ENCODE data around the gene ELN.

The ELN gene

DNA sequence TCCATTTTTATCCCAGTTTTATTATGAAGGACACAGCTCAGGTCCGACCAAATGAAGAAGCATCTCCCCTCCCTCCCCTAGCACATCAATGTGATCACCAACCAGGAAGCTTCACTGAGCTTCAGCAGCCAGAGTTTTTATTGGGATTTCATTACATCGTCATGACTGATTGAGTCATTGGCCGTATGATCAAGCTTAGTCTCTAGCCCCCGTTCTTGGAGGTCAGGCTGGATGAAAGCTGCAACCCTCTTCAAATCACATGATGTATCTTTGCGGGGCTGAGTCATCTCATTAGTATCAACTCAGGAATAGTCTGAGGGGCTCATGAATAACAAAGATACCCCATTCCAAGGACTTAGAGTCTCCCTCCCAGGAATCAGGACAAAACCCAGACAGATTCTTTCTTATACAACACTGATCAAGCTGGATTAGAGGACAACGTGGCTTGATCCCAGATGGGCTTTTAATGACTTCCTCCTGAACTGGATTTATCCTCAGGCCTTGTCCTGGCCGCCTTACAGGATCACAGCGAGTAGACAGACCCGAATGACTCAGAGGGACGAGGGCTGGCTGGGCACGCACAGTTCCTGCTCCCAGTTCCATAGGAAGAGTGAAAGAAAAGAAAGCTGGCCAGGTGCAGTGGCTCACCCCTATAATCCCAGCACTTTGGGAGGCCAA is 70.1 kb downstream of the ELN start:
- DNase-seq = no peak

DNA sequence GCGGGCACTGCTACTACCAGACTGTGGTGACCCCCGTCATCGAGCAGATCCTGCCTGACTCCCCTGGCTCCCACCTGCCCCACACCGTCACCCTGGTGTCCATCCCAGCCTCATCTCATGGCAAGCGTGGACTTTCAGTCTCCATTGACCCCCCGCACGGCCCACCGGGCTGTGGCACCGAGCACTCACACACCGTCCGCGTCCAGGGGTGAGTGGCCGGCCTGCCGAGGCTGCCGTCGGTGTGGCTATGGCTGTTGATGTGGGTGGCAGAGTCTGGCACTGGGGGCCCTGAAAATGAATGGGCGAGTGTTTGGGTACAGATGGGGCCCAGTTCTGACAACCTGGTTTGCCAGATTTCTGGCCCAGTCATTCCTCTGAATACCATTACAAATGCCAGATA is 71.1 kb downstream of the ELN start:
- DNase-seq = no peak

DNA sequence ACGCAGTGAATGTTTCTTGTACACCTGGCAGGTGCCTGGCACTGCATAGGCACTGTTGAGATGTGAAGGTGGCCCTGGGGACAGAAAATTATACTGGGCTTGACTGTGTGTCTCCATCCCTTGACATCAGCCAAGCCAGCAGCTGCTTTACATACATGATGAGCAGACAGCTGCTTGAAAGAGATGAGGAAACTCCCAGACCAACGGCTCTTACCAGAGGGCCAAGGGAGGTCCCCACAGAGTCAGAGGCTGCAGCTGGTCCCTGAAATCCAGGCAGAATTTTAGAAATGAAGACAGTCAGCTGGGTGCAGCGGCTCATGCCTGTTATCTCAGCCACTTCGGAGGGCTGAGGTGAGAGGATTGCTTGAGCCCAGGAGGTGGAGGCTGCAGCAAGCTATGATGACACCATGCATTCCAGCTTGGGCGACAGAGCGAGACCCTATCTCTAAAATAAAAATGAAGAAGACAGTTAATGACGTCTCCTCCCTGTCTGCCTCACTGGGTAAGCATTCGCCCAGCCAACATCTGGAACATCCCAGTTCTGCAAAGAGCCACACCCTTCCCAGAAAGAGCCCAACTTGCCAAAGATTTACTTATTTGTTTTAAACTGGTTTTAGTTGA is 73.2 kb downstream of the ELN start:
- DNase-seq = no peak

DNA sequence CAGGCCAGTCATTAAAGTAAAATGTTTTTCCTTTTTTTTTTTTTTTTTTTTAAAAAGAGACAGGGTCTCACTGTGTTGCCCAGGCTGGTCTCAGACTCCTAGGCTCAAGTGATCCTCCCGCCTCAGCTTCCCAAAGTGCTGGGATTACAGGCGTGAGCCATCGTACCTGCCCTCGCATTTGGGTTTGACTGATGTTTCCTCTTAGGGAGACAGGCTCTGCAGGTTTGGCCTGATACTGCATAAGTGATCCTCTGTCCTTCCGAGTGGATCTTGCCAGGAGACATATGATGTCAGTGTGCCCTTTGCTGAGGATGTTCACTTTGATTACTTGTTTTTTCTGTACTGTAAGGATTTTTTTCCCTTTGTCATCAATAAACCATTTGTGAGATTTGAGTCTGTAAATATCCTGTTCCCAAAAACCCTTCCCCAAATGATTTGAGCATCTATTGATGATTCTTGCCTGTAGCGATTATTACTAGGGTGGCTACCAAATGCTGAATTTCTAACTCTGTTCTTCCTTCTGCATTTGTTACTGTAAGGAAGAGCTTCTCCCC is 75.3 kb downstream of the ELN start:
- DNase-seq = no peak

DNA sequence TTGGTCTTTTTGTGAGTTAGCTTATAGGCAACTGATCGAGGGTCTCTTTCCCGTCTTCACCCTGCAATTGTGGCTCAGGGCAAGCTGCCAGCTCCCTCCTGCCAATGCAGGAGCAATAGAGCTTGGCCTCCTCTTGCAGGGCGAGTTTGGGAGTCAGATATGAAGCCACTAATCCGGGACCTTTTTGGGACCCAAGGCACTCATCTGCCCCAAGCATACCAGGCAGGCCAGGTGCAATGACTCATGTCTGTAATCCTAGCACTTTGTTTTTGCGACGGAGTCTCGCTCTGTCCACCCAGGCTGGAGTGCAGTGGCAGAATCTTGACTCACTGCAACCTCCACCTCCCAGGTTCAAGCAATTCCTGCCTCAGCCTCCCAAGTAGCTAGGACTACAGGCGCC is 76.7 kb downstream of the ELN start:
- no peak for DNase-seq

DNA sequence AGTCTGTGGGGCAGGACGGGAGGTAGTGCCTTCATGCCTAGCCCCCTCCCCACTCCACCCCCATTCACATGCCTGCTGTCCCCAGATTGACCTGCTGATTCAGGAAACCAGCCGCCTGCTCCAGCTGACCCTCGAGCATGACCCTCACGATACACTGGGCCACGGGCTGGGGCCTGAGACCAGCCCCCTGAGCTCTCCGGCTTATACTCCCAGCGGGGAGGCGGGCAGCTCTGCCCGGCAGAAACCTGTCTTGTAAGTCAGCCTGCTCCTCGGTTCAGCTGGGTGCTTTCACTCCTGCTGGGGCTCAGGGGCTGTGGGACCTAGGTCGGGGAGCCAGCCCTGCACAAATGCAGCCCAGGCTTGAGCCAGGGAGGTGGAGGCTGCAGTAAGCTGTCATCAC is 78.0 kb downstream of the ELN start:
- no peak for DNase-seq

DNA sequence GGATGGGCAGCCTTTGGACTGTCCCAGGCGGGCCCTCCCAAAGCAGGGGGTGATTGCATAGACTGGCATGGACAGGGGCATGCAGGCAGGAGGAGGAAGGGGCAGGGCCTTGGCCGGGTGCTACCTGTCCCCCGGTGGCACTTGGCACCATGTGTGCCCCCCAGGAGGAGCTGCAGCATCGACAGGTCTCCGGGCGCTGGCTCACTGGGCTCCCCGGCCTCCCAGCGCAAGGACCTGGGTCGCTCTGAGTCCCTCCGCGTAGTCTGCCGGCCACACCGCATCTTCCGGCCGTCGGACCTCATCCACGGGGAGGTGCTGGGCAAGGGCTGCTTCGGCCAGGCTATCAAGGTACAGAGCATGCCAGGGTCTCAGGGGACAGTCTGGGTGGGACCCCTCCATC is 78.9 kb downstream of the ELN start:
- no peak for DNase-seq

DNA sequence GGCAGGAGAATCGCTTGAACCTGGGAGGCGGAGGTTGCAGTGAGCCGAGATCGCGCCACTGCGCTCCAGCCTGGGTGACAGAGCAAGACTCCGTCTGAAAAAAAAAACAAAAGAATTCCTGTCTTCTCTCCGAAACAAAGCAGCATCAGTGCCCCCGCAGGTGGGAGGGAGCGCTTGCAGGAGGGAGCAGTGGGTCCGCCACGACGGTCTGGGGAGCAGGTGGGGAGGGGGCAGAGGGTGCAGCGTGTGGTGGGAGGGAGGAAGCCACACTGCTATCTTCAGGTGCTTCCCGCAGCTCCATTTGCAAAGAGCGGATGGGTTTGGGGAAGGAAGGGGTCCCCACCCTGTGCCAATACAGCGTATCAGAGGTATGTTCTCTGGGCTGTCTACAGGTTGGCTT is 87.4 kb downstream of the ELN start:
- DNase-seq = no peak

DNA sequence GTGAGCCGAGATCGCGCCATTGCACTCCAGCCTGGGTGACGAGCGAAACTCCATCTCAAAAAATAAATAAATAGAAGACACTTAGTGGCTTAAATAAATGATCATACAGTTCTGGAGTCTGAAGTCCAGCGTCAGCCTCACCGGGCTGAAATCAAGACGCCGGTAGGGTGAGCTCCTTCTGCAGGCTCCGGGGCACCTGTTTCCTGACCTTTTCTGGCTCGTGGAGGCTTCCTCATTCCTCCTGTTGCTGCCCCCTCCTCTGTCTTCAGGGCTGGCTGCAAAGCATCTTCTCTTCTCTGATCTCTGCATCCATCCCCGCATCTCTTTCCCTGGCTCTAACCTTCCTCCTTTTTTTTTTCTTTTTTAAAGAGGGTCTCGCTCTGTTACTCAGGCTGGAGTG is 88.4 kb downstream of the ELN start:
- no peak for DNase-seq
